Uterus (tissue), 4 donors: Measurements from ENCODE around the gene MMEL1. TPM values are rescaled to one million over a fixed set of nuclear protein-coding genes. Genes with fewer than 3 reads are reported as not detected.

Experiments used
- DNase-seq, 2 donors: peaks; one replicate each; pipeline ENCODE4 v3.0.0-alpha.2; 2019 to 2020
- H3K27ac ChIP-seq, 2 donors: fragments of 200-600 bp; sonication (generic); 1 replicate in 1 of 2; 2 replicates in 1 of 2; pipeline ENCODE4 v1.5.1; 2016 to 2018
- H3K27me3 ChIP-seq, 2 donors: fragments of 200-600 bp; sonication (generic); one replicate each; pipeline ENCODE4 v1.5.1; 2018 to 2019; ENCODE audit warnings: control low read depth in 1 of 2
- H3K36me3 ChIP-seq, 2 donors: fragments of 200-600 bp; sonication (generic); one replicate each; pipeline ENCODE4 v1.5.1; 2019; ENCODE audit warnings: control low read depth in 1 of 2
- H3K4me1 ChIP-seq, 2 donors: fragments of 200-600 bp; sonication (generic); one replicate each; pipeline ENCODE4 v1.5.1; 2018 to 2019; ENCODE audit warnings: control low read depth in 1 of 2
- H3K4me3 ChIP-seq, 2 donors: fragments of 200-600 bp; sonication (generic); 1 replicate in 1 of 2; 2 replicates in 1 of 2; pipeline ENCODE4 v1.5.1; 2018 to 2019; ENCODE audit warnings: mild to moderate bottlenecking in 1 of 2
- H3K9me3 ChIP-seq, 2 donors: fragments of 200-600 bp; sonication (generic); one replicate each; pipeline ENCODE4 v1.5.1; 2019; ENCODE audit warnings: control low read depth in 1 of 2
- POLR2A ChIP-seq, 2 donors: fragments of 450-650 bp; IDR thresholded peaks; one replicate each; pipeline ENCODE4 v1.6.1; 2016; ENCODE audit warnings: antibody characterized with exemption in 2 of 2, mild to moderate bottlenecking in 1 of 2, moderate library complexity in 1 of 2
- intact Hi-C: fragments of 100-400 bp; cut with DNase I; formaldehyde crosslinking; loops from one replicate; pipeline ENCODE4 v1.15.1; 2023; ENCODE audit warnings: low total_unique reads
- total RNA-seq, 4 donors: library from RNA; depleted of rRNA in 3 of 4; stranded (reverse); fragments of >200 nt in 3 of 4; gene quantifications; one replicate each; pipeline versions ENCODE4 v1.1.0 to v1.2.4, GENCODE V29; 2014 to 2023
- TF ChIP-seq, protein P1 (sequence below), 4 experiments: fragments of 200-600 bp in 2 of 4; fragments of 450-650 bp in 2 of 4; sonication (generic) in 2 of 4; IDR thresholded peaks; one replicate each; pipeline ENCODE4 v1.5.1; 2016 to 2019; ENCODE audit warnings: antibody characterized with exemption in 4 of 4, mild to moderate bottlenecking in 2 of 4, moderate library complexity in 1 of 4
- donor health status: DM: yes; HTN: yes; CAD: no.

MMEL1 gene
- total RNA-seq, 4 donors from 2014 or later, result 2.6 to 4.8 TPM; not detected in 2

DNA sequence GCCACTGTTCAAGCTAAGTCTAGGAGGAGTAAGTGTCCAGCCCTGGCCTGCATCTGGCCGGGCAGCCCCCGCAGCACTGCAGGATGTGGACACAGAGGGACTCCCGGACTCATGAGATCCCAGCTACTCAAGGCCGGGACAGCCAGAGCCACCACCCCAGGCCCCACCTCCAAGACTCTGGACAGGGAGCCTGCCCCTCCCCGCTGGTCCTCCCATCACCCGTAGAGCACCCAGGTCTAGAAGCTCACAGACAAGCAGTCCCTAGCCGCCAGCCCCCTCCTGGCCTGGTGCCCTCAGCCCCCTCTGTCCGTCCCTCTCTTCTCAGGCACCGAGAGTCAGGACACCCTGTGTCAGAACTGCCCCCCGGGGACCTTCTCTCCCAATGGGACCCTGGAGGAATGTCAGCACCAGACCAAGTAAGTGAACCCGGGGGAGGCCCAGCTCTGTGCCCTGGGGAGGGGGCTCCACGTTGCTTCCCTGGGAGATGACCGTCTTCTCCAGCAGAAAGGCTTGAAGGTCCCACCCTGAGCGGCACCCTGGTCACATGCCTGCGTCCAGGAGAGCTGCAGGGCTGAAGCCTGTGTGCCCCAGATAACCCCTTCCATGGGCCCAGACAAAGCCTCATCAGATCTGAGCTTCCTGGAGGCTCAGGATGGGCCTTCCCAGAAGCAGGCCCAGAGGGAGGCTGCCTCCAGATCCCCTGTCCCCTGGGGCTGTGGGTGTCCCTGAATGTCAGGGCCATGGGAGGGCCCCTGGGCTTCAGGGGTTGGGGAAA, 72.3 kb downstream of the MMEL1 start:
- intact Hi-C loops, result no loop called here
- Histone ChIP-seq H3K4me1 (peaks cover 0 to under 1% of the 10 kb centered on the region in 2 donors), H3K9me3 (no peaks in the 10 kb centered on the region), H3K4me3 (no peak overlapping the region), H3K36me3 (no peaks in the 10 kb centered on the region), H3K27me3 (no peaks in the 10 kb centered on the region), H3K27ac (no peak overlapping the region)
- DNase-seq, result no peak
- TF ChIP-seq, protein P1, sequence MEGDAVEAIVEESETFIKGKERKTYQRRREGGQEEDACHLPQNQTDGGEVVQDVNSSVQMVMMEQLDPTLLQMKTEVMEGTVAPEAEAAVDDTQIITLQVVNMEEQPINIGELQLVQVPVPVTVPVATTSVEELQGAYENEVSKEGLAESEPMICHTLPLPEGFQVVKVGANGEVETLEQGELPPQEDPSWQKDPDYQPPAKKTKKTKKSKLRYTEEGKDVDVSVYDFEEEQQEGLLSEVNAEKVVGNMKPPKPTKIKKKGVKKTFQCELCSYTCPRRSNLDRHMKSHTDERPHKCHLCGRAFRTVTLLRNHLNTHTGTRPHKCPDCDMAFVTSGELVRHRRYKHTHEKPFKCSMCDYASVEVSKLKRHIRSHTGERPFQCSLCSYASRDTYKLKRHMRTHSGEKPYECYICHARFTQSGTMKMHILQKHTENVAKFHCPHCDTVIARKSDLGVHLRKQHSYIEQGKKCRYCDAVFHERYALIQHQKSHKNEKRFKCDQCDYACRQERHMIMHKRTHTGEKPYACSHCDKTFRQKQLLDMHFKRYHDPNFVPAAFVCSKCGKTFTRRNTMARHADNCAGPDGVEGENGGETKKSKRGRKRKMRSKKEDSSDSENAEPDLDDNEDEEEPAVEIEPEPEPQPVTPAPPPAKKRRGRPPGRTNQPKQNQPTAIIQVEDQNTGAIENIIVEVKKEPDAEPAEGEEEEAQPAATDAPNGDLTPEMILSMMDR (IDR thresholded peaks at IDR 0.05), result no peak
- no peak for TF ChIP-seq POLR2A (IDR thresholded peaks at IDR 0.05)

DNA sequence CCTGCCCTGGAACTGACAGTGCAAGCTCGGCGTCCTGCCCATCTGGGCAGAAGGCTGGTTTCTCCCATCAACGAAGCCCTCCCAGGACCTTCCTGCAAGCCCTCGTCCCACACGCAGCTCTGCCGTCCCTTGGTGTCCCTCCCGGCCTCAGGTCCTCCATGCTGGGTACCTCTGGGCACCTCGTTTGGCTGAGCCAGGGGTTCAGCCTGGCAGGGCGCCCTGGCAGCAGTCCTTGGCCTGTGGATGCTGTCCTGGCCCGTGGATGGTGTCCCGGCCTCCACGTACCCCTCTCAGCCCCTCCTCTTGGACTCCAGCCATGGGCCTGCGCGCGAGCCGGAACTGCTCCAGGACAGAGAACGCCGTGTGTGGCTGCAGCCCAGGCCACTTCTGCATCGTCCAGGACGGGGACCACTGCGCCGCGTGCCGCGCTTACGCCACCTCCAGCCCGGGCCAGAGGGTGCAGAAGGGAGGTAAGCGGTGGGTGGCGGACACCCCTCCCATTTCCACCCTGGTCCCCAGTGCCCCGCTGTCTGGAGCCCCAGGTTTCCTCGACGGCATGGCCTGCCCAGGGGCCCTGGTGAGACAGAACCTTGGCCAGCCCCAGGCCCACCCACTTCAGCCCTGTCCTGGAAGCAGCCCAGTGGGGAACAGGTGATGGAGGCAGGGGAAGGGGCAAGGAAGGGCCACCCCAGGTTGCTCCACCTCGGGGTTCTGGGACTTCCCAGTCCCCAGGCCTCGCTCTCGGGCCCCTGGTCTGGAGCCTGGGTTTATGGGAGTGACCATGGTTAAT, 73.1 kb downstream of the MMEL1 start:
- Histone ChIP-seq H3K4me1 (peaks cover 0 to 7% of the 10 kb centered on the region in 2 donors), H3K27me3 (no peaks in the 10 kb centered on the region), H3K27ac (no peak overlapping the region), H3K36me3 (no peaks in the 10 kb centered on the region), H3K4me3 (no peak overlapping the region), H3K9me3 (no peaks in the 10 kb centered on the region)
- no peak for TF ChIP-seq POLR2A (IDR thresholded peaks at IDR 0.05)
- TF ChIP-seq, protein P1 (IDR thresholded peaks at IDR 0.05), result no peak
- intact Hi-C loops, result no loop called here
- no peak for DNase-seq

GRCh38 chr1:2558861-2559260, 74.0 kb downstream of the MMEL1 start:
- Histone ChIP-seq H3K9me3 (no peaks in the 10 kb centered on the region), H3K36me3 (no peaks in the 10 kb centered on the region), H3K4me3 (no peak overlapping the region), H3K27ac (no peak overlapping the region), H3K4me1 (peaks cover 0 to 7% of the 10 kb centered on the region in 2 donors), H3K27me3 (no peaks in the 10 kb centered on the region)
- no peak for DNase-seq
- intact Hi-C loops, result no loop called here
- TF ChIP-seq POLR2A (IDR thresholded peaks at IDR 0.05), result no peak
- TF ChIP-seq, protein P1 (IDR thresholded peaks at IDR 0.05), result no peak

GRCh38 chr1:2558420-2558819, 74.4 kb downstream of the MMEL1 start:
- no peak for DNase-seq
- Histone ChIP-seq H3K36me3 (no peaks in the 10 kb centered on the region), H3K27me3 (no peaks in the 10 kb centered on the region), H3K9me3 (no peaks in the 10 kb centered on the region), H3K27ac (no peak overlapping the region), H3K4me1 (peaks cover 0 to 7% of the 10 kb centered on the region in 2 donors), H3K4me3 (no peak overlapping the region)
- TF ChIP-seq, protein P1 (IDR thresholded peaks at IDR 0.05), result no peak
- no peak for TF ChIP-seq POLR2A (IDR thresholded peaks at IDR 0.05)
- intact Hi-C loops, result no loop called here
